Upper lobe of left lung (tissue), 4 donors: ENCODE data around the gene NFATC2.

Experiments used
- POLR2A ChIP-seq, 4 donors: fragments of 450-650 bp; IDR thresholded peaks; one replicate each; pipeline ENCODE4 v1.5.1; 2016 to 2017; ENCODE audit warnings: antibody characterized with exemption in 4 of 4, mild to moderate bottlenecking in 2 of 4
- POLR2AphosphoS5 ChIP-seq, 2 donors: sonication (generic); formaldehyde crosslinking; IDR thresholded peaks; one replicate each; pipeline ENCODE4 v1.5.1; 2017; ENCODE audit warnings: antibody characterized with exemption in 2 of 2
- TF ChIP-seq, protein P1 (sequence below), 6 experiments: fragments of 450-650 bp in 4 of 6; fragments of 200-600 bp in 2 of 6; sonication (generic) in 2 of 6; IDR thresholded peaks; one replicate each; pipeline ENCODE4 v1.5.1; 2016 to 2019; ENCODE audit warnings: antibody characterized with exemption in 6 of 6

DNA sequence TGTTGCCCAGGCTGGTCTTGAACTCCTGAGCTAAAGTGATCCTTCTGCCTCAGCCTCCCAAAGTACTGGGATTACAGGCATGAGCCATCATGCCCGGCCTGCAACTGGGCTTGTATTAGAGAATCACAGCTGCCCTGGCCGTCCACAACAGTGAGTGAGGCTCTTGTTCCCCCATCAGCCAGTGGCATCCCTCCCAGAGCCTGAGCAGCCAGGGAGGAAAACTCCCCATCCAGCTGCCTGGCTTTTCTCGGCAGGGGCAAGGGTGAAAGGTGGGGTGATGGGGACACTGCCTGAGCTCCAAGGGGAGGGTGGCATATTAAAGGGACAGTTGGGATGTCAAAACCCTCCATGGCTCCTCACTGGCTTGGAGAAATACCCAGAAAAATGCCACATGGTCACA lies 185.6 kb downstream of the NFATC2 start:
- TF ChIP-seq POLR2A (IDR thresholded peaks at IDR 0.05) (no peak), POLR2AphosphoS5 (IDR thresholded peaks at IDR 0.05) (no peak)
- TF ChIP-seq, protein P1, sequence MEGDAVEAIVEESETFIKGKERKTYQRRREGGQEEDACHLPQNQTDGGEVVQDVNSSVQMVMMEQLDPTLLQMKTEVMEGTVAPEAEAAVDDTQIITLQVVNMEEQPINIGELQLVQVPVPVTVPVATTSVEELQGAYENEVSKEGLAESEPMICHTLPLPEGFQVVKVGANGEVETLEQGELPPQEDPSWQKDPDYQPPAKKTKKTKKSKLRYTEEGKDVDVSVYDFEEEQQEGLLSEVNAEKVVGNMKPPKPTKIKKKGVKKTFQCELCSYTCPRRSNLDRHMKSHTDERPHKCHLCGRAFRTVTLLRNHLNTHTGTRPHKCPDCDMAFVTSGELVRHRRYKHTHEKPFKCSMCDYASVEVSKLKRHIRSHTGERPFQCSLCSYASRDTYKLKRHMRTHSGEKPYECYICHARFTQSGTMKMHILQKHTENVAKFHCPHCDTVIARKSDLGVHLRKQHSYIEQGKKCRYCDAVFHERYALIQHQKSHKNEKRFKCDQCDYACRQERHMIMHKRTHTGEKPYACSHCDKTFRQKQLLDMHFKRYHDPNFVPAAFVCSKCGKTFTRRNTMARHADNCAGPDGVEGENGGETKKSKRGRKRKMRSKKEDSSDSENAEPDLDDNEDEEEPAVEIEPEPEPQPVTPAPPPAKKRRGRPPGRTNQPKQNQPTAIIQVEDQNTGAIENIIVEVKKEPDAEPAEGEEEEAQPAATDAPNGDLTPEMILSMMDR (IDR thresholded peaks at IDR 0.05), result no peak
